ENCODE measurements around the gene ATP2C2. TPM values are rescaled to one million over a fixed set of nuclear protein-coding genes. Genes with fewer than 3 reads are reported as not detected.
"Not testable (repeated sequence)": the region's sequence is repeated elsewhere in the genome, so short reads cannot be mapped to it uniquely, and the experiment has no call there.

Gene ATP2C2
- total and polyA plus RNA-seq, 5 donors, result not detected

GRCh38 chr16:84446596-84447392, 78.5 kb downstream of the ATP2C2 start:
- Histone ChIP-seq H3K27me3 (ENCODE audit: control insufficient read depth, insufficient read depth) (no peaks in the 10 kb centered on the region), H3K27ac (ENCODE audit: low read length) (no peak overlapping the region), H3K9me3 (ENCODE audit: control insufficient read depth, low read length) (no peaks in the 10 kb centered on the region), H3K4me1 (ENCODE audit: control insufficient read depth, insufficient read depth, low read length) (no peaks in the 10 kb centered on the region), H3K4me3 (ENCODE audit: low read length) (no peak overlapping the region)
- no peak for ATAC-seq
- intact Hi-C loops (cut with DNase I), result no loop called here
- DNase-seq, result no peak
- WGBS, result 75% methylated on average over 14 of the region's 14 CpGs

GRCh38 chr16:84448444-84448843, 80.1 kb downstream of the ATP2C2 start:
- no peak overlapping the region for H3K4me3 ChIP-seq (ENCODE audit: low read length)
- DNase-seq, result no peak
- 90% methylated on average over 10 of the region's 10 CpGs for WGBS
- intact Hi-C loops (cut with DNase I), result no loop called here
- no peak overlapping the region for H3K27ac ChIP-seq (ENCODE audit: low read length)
- no peak for ATAC-seq
- H3K9me3 ChIP-seq (ENCODE audit: control insufficient read depth, low read length), result no peaks in the 10 kb centered on the region
- H3K4me1 ChIP-seq (ENCODE audit: control insufficient read depth, insufficient read depth, low read length), result no peaks in the 10 kb centered on the region
- no peaks in the 10 kb centered on the region for H3K27me3 ChIP-seq (ENCODE audit: control insufficient read depth, insufficient read depth)

GRCh38 chr16:84449156-84450140, 81.1 kb downstream of the ATP2C2 start:
- H3K4me1 ChIP-seq (ENCODE audit: control insufficient read depth, insufficient read depth, low read length), result no peaks in the 10 kb centered on the region
- no peaks in the 10 kb centered on the region for H3K27me3 ChIP-seq (ENCODE audit: control insufficient read depth, insufficient read depth)
- no peak for DNase-seq
- H3K9me3 ChIP-seq (ENCODE audit: control insufficient read depth, low read length), result no peaks in the 10 kb centered on the region
- intact Hi-C loops (cut with DNase I), result no loop called here
- H3K4me3 ChIP-seq (ENCODE audit: low read length), result no peak overlapping the region
- H3K27ac ChIP-seq (ENCODE audit: low read length), result no peak overlapping the region
- 80% methylated on average over 38 of the region's 38 CpGs for WGBS
- peak; percentile 20 to 32 for ATAC-seq

- ATAC-seq (no peak), DNase-seq (no peak)
- intact Hi-C loops (cut with DNase I), result no loop called here
- Histone ChIP-seq H3K4me1 (ENCODE audit: control insufficient read depth, insufficient read depth, low read length) (no peaks in the 10 kb centered on the region), H3K27ac (ENCODE audit: low read length) (no peak overlapping the region), H3K4me3 (ENCODE audit: low read length) (no peak overlapping the region), H3K9me3 (ENCODE audit: control insufficient read depth, low read length) (no peaks in the 10 kb centered on the region), H3K27me3 (ENCODE audit: control insufficient read depth, insufficient read depth) (no peaks in the 10 kb centered on the region)
- WGBS, result 90% methylated on average over 11 of the region's 11 CpGs
Measured at GRCh38 chr16:84450176-84450865, 82.0 kb downstream of the ATP2C2 start.

- intact Hi-C loops (cut with DNase I); DNase-seq; H3K4me3 ChIP-seq (ENCODE audit: low read length); H3K9me3 ChIP-seq (ENCODE audit: control insufficient read depth, low read length); H3K27ac ChIP-seq (ENCODE audit: low read length); ATAC-seq; H3K4me1 ChIP-seq (ENCODE audit: control insufficient read depth, insufficient read depth, low read length); H3K27me3 ChIP-seq (ENCODE audit: control insufficient read depth, insufficient read depth): not testable (repeated sequence)
- WGBS, result 84% methylated on average over 9 of the region's 9 CpGs
Measured at GRCh38 chr16:84451010-84451676, 82.8 kb downstream of the ATP2C2 start.

GRCh38 chr16:84451781-84452180, 83.4 kb downstream of the ATP2C2 start:
- WGBS, result 77% methylated on average over 17 of the region's 17 CpGs
- Histone ChIP-seq H3K27me3 (ENCODE audit: control insufficient read depth, insufficient read depth) (no peaks in the 10 kb centered on the region), H3K4me3 (ENCODE audit: low read length) (no peak overlapping the region), H3K27ac (ENCODE audit: low read length) (no peak overlapping the region), H3K9me3 (ENCODE audit: control insufficient read depth, low read length) (no peaks in the 10 kb centered on the region), H3K4me1 (ENCODE audit: control insufficient read depth, insufficient read depth, low read length) (no peaks in the 10 kb centered on the region)
- intact Hi-C loops (cut with DNase I), result no loop called here
- DNase-seq, result no peak
- no peak for ATAC-seq

GRCh38 chr16:84453061-84453752, 84.9 kb downstream of the ATP2C2 start:
- intact Hi-C loops (cut with DNase I), result no loop called here
- peak in 1 of 3 donors; percentile 58 for DNase-seq
- ATAC-seq, result peak; percentile 19 to 49
- no peaks in the 10 kb centered on the region for H3K4me1 ChIP-seq (ENCODE audit: control insufficient read depth, insufficient read depth, low read length)
- WGBS, result 66% methylated on average over 34 of the region's 34 CpGs
- H3K9me3 ChIP-seq (ENCODE audit: control insufficient read depth, low read length), result no peaks in the 10 kb centered on the region
- no peak overlapping the region for H3K27ac ChIP-seq (ENCODE audit: low read length)
- no peak overlapping the region for H3K4me3 ChIP-seq (ENCODE audit: low read length)
- H3K27me3 ChIP-seq (ENCODE audit: control insufficient read depth, insufficient read depth), result no peaks in the 10 kb centered on the region

- H3K27me3 ChIP-seq (ENCODE audit: control insufficient read depth, insufficient read depth), result no peaks in the 10 kb centered on the region
- H3K4me3 ChIP-seq (ENCODE audit: low read length), result no peak overlapping the region
- no peaks in the 10 kb centered on the region for H3K4me1 ChIP-seq (ENCODE audit: control insufficient read depth, insufficient read depth, low read length)
- 94% methylated on average over 13 of the region's 13 CpGs for WGBS
- H3K27ac ChIP-seq (ENCODE audit: low read length), result no peak overlapping the region
- DNase-seq, result no peak
- no peaks in the 10 kb centered on the region for H3K9me3 ChIP-seq (ENCODE audit: control insufficient read depth, low read length)
- intact Hi-C loops (cut with DNase I), result no loop called here
- ATAC-seq, result no peak
Measured at GRCh38 chr16:84454611-84455010, 86.3 kb downstream of the ATP2C2 start.

- WGBS, result 94% methylated on average over 9 of the region's 9 CpGs
- DNase-seq, result no peak
- no peaks in the 10 kb centered on the region for H3K4me1 ChIP-seq (ENCODE audit: control insufficient read depth, insufficient read depth, low read length)
- no peak for ATAC-seq
- no peak overlapping the region for H3K27ac ChIP-seq (ENCODE audit: low read length)
- H3K4me3 ChIP-seq (ENCODE audit: low read length), result no peak overlapping the region
- intact Hi-C loops (cut with DNase I), result no loop called here
- H3K9me3 ChIP-seq (ENCODE audit: control insufficient read depth, low read length), result no peaks in the 10 kb centered on the region
- H3K27me3 ChIP-seq (ENCODE audit: control insufficient read depth, insufficient read depth), result no peaks in the 10 kb centered on the region
Measured at GRCh38 chr16:84455031-84455430, 86.7 kb downstream of the ATP2C2 start.

Data from right cardiac atrium (tissue), 5 donors.